ENCODE measurements around the gene SNX3.

GRCh38 chr6:108166664-108167448, 94.0 kb downstream of the SNX3 start:
- TF ChIP-seq GLIS3 (CRISPR knock-in tag; IDR thresholded peaks at IDR 0.05) (no peak), ZC3H10 (CRISPR knock-in tag; IDR thresholded peaks at IDR 0.05) (no peak), ZNF70 (CRISPR knock-in tag; IDR thresholded peaks at IDR 0.05) (no peak), SNAI2 (CRISPR knock-in tag; IDR thresholded peaks at IDR 0.05) (no peak), ARNTL (CRISPR knock-in tag; IDR thresholded peaks at IDR 0.05; ENCODE audit: borderline replicate concordance, low read depth) (no peak), PATZ1 (CRISPR knock-in tag; IDR thresholded peaks at IDR 0.05; ENCODE audit: borderline replicate concordance) (no peak), PPARA (CRISPR knock-in tag; IDR thresholded peaks at IDR 0.05; ENCODE audit: borderline replicate concordance) (no peak), POU6F1 (CRISPR knock-in tag; IDR thresholded peaks at IDR 0.05; ENCODE audit: borderline replicate concordance, low read depth) (no peak), BACH2 (CRISPR knock-in tag; IDR thresholded peaks at IDR 0.05; ENCODE audit: borderline replicate concordance) (no peak), TCF4 (CRISPR knock-in tag; IDR thresholded peaks at IDR 0.05; ENCODE audit: borderline replicate concordance) (no peak), ZFP30 (CRISPR knock-in tag; IDR thresholded peaks at IDR 0.05) (no peak), ISL1 (CRISPR knock-in tag; IDR thresholded peaks at IDR 0.05) (no peak), CREB5 (CRISPR knock-in tag; IDR thresholded peaks at IDR 0.05; ENCODE audit: low read depth) (no peak), RARB (CRISPR knock-in tag; IDR thresholded peaks at IDR 0.05) (no peak)

Measured in SK-N-SH treated with all-trans-retinoic acid at 6 μM for 48 hours (cell line).